GM21381 (cell line): Measurements from ENCODE around the gene TRIM28.

Source experiments
- ATAC-seq: cut with Tn5 transposase; IDR thresholded peaks from one replicate; pipeline ENCODE4 v1.9.1; 2021; ENCODE audit warnings: mild to moderate bottlenecking, moderate library complexity; ENCODE audit not compliant: unreplicated experiment

Gene TRIM28

DNA sequence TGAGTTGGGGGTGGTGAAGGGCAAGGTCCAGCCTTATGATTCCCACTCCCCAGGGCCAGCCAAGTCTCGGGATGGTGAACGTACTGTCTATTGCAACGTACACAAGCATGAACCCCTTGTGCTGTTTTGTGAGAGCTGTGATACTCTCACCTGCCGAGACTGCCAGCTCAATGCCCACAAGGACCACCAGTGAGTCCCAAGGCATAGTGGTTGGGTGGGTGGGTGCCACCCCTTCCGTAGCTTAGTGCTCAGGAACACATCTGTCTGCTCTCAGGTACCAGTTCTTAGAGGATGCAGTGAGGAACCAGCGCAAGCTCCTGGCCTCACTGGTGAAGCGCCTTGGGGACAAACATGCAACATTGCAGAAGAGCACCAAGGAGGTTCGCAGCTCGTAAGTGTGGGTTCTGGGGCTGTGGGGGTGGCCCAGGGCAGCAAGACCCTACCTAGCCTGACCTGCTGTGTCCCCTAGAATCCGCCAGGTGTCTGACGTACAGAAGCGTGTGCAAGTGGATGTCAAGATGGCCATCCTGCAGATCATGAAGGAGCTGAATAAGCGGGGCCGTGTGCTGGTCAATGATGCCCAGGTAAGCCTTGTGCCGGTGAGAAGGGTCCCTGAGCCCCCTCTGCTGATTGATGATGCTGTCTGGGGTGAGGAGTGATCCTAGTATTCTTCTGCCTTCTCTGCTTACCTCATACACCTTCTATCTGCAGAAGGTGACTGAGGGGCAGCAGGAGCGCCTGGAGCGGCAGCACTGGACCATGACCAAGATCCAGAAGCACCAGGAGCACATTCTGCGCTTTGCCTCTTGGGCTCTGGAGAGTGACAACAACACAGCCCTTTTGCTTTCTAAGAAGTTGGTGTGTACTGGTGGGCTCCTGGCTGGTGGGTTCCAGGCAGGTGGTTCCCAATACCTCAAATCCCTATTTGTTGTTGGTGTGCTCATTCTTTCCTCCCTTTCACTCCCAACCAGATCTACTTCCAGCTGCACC is 3.8 kb downstream of the TRIM28 start:
- ATAC-seq, result no peak

DNA sequence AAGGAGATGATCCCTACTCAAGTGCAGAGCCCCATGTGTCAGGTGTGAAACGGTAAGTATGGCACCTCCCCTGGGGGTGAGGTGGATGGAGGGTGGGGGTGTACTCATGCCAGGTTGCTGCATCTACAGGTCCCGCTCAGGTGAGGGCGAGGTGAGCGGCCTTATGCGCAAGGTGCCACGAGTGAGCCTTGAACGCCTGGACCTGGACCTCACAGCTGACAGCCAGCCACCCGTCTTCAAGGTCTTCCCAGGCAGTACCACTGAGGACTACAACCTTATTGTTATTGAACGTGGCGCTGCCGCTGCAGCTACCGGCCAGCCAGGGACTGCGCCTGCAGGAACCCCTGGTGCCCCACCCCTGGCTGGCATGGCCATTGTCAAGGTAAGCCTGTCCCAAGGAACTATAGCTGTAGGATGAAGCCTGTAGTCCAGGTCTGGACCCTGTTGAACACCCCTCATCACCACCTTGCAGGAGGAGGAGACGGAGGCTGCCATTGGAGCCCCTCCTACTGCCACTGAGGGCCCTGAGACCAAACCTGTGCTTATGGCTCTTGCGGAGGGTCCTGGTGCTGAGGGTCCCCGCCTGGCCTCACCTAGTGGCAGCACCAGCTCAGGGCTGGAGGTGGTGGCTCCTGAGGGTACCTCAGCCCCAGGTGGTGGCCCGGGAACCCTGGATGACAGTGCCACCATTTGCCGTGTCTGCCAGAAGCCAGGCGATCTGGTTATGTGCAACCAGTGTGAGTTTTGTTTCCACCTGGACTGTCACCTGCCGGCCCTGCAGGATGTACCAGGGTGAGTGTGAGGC is 5.2 kb downstream of the TRIM28 start:
- no peak for ATAC-seq

DNA sequence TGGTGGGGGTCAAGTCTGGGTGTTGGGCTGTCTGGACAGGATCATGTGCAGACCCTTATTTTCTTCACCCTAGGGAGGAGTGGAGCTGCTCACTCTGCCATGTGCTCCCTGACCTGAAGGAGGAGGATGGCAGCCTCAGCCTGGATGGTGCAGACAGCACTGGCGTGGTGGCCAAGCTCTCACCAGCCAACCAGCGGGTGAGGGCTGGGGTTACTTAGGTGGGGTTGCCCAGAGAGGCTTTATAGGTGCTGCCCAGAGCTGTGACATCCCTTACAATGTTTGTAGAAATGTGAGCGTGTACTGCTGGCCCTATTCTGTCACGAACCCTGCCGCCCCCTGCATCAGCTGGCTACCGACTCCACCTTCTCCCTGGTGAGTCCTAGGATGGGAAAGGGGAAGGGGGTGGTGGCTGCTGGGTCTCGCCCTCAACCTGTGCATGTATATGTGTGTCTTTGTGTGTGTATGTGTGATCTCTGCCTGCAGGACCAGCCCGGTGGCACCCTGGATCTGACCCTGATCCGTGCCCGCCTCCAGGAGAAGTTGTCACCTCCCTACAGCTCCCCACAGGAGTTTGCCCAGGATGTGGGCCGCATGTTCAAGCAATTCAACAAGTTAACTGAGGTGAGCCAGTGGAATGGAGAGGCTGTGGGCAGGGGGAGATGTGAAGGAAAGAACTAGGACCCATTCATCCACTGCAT is 5.9 kb downstream of the TRIM28 start:
- no peak for ATAC-seq

DNA sequence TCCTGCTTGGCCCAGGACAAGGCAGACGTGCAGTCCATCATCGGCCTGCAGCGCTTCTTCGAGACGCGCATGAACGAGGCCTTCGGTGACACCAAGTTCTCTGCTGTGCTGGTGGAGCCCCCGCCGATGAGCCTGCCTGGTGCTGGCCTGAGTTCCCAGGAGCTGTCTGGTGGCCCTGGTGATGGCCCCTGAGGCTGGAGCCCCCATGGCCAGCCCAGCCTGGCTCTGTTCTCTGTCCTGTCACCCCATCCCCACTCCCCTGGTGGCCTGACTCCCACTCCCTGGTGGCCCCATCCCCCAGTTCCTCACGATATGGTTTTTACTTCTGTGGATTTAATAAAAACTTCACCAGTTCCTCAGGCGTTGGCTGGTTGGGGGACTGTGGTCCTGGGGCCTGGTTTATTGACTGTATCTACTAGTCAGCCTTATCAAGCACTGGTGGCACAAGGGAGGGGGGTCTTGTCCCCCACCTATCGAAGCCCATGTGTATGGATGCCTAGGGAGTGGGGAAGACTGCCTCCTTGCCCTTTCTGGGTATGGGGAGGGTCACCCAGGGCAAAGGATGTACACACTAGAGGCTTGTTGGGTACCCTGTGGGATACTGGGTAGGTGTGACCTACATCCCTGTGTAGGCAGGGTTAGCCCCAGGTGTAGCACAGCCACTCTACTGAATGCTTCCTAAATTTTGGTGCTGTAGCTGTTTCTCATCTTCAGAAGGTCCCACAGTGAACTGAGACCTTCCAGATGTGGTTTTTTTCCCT is 6.7 kb downstream of the TRIM28 start:
- ATAC-seq, result no peak

DNA sequence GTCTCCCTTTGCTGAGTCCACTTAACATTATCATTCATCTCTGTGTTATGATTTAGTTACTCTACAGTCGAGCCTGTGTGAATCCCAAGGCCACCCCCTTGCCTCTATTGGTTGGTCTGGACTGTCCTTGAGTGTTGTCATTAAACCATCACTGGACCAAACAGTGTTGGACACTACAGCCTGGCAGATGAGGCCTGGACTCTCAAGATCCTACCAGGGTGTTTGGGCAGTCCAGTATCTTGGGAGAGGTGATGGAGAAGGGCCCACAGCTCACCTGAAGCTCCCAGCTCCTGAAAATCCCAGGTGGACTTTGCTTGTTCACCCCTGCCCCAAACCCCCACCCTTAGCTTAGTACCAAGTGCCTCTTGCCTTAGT is 7.2 kb downstream of the TRIM28 start:
- no peak for ATAC-seq

DNA sequence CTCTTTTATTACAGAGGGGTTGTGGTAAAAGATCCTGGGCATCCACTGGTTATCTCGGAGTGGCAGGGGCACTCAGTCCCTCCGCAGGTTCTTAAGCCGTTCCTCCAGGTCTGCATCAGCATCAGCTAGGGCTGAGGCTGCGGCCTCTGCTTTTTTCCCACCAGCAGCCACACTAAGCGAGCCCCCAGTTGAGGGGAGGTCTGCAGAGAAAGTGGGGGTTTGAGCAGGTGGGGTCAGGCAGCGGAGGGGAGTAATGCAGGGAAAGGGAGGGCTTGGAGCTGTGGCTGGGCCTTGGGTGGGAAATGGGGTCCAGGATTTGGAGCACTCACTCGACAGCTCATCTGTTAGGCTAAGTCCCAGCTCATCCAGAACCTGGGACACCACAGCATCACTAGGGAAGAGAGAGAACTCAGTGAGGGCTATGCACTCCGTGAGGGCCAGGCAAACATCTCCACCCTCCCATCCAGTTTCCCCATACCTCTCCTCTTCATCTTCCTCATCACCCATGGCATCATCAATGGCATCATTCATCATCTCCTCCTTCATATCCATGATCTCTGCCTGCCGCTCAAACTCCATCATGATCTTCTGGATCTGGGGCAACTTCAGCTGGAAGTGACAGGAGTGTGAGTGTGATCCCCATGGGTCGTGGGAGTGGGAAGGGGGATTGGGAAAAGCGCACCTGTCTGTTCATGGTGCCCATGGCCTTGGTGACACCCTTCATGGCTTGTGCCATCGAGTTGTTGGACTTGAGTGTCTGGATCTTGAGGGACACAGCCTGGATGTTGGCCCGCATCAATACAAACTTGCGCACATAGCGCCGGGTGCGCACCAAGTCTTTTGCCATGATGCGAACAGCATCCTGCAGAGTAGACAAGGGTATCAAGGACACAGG is 8.0 kb downstream of the TRIM28 start:
- no peak for ATAC-seq

DNA sequence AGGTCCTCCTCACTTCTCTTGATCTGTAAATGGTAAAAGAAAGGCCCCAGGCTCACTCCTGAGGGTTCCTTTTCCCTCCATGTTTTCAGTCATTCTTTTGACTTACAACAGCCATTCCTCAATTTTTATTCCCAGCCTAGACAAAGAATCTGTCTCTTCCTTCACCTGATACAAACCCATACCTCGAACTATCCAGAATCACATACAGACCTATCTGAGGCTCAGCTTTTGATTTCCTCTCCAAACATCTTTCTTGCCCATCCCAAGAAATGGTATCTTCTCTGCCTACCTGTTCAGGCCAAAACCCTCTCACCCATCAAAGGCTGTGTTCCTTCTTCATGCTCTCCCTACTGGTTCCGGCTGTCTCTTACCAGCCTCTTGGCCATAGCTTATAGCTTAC is 8.8 kb downstream of the TRIM28 start:
- ATAC-seq, result no peak

DNA sequence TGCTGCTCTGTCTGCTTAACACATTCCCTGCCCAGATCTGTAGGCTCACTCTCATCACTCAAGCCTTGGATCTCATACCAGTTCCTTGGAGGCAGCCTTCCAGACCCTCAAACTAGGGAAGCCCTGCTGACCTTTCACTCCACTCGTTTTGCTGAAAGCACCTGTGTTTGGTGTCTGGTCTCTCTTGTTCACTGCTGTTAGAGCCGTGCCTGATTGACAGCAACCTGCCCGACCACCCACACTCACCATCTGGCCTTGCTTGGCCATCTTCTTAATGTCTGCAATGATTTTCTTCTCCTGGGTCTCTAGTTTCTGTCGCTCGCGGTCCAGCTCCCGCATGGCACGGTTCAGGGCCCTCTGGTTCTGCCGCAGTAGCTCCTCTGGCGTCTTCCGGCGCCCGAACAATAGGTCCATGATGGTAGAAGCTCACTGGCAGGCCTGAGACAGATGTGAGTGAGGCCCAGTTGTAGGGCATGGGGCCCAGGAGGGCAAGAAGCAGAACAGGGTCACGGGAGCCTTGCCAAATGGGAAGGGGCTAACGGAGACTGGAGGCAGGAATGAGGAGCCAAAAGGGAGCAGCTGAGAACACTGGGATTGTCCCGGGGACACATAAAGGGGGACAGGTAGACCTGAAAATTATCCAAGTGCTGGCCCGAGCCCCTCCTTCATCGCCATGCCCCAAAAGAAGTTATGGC is 10.1 kb downstream of the TRIM28 start:
- ATAC-seq, result no peak

DNA sequence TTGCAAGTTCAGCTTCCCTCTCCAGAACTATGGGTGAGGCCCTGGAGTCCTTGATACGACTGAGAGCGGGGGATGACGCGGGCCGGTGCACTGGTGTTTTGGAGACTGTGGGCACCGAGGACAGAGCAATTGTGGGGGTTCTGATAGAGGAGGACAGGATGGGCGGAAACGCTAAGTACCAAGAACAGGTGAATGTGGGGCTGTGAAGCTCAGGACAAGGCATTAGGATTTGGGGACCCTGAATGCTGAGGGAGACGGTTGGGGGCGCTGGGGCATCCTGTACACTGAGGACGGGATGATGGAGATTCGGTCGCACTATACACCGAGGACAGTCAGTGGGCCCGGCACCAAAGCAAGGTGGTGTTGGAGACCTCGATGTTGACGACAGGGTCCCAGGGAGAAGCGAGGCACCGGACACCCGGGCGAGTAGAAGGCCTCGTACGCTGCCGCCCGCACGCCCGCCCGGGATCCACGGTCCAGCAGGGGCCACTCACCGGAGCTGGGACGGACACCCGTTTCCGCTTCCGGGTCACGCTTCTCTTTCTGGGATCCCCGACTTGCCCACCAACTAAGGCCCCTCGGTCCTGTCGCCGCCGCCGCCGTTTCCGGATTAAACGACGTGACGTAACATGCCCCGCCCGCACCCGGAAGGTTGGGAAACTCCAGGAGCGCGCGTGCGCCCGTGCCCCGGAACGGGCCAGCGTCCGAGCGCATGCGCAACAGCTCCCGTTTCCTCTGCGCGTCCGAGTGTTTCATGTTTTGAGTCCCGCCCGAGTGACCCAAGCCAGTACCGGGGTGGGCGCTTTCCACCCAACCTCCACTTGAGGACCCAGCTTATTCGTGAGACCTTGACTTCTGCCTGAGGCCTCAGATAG is 10.9 kb downstream of the TRIM28 start, which contains the start of gene CHMP2A:
CHMP2A (minus strand) TSS at position 612 of the 875 bp plus-strand sequence. CDS start 893 bp downstream, outside the sequence.
- peak; percentile 38 for ATAC-seq

DNA sequence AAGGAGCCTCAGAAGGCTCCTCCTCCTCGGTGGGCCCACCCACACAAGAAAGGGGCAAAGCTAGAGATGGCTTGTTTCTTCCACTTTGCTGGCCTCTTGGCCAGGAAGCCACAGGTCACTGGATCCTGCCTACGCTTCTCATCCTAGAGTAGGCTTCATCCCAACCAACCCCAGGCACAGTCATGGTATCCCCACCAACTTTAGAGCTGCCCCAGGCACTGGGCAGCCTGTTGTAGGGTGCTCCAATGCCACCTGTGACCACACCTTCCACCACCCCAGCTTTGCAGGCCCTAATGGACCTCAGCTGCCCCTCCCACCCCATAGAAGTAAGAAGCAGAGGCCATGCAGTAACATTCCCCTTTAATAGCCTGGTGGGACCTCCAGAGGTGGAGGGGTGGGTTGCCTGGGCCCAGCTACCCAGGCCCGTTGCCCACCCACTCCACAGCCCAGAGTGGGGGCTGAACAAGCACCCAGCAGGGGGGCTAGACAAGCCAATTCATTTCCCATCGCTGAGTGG is 11.6 kb downstream of the TRIM28 start:
- no peak for ATAC-seq

DNA sequence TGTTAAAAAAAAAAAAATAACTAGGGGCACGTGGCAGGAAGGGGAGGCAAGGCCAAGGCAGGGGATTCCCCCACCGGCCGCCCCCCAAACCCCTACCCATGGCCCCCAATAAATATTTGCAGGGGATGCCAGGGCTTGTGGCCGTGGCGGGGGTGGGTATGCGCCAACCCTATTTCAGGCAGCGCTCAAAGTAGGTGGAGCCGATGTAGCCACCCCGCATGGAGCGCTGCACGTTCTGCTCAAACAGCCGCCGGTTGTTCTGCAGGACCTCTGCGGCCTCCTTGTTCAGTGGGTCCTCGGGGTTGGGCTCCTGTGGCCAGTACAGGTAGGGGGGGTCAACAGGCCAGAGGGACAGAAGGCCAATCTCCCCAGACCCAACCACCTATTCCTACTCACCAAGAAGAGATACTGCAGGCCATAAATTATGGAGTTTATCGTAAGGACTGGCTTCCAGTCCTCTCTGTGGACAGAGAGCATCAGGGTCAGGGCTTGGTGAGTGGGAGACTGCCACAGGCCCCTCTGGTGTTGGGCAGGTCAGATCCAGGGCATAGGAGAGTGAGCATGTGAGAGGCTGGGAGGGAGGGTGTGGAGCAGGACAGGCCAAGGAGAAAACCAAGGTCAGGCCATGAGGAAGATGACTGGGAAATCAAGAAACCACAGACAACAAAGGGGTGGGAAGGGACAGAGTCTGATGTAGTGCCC is 12.2 kb downstream of the TRIM28 start:
- no peak for ATAC-seq

DNA sequence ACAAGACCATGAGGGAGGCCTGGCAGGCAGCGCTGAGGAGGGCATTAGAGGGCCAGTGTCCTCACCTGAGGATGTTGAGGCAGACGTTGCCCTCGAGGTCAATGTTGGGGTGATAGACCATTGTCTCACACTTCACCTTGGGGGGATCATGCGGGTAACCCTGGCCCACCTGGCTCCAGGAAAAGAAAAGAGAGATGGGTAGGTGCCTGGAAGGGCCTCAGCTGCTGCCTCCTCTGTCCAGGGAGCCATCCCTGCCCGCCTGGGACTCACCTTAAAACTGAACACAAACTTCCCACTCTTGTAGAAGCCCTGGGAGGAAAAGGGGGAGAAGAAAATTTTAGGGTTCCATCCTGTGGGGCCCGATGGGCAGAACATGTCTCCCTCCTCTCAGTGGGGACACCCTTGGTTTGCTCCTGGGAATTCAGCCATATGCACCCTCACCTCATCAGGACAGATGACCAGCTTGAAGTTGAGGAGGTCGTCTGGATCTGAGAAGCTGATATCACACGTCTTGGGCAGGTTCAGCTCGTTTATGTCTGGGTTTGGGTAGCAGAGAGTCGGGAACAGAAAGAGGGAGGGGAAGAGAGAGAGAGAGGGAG is 12.9 kb downstream of the TRIM28 start:
- no peak for ATAC-seq

DNA sequence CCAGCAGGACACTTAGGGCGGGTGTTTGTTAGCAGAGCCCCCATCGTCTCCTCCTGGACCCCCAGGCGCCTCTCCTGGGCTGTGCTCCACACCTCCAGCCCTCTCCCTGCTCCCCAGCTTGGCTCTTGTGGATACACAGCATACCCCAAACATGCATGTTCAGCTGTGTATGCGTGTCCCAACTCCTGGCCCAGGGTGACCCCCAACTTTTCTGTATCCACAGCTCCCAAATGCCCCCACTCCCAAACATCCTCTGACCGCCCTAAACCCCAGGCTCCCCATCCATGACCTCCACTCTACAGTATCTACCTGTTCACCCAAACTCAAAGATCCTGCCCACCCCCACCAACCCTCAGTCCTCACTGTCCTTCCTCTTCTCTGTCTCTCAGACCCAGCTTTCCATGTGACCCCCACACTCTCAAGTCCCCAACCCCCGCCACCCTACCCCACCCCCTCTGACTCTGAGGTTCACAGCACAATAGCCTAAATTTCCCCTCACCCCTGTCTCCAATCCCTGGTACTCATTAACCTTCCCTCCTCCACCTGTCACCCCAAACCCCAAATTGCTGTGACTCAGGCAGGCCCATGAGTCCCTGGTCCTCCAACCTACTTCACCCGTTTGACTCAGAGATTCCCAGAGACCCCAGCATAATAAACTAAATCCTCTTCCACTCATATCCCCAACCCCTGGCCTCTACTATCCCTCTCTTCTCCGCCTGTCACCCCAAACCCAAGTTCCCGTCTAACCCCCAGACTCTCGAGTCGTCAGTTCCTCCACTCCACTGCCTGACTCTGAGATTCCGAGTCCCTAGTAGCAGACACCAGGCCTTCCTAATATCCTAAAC is 13.6 kb downstream of the TRIM28 start:
- no peak for ATAC-seq

DNA sequence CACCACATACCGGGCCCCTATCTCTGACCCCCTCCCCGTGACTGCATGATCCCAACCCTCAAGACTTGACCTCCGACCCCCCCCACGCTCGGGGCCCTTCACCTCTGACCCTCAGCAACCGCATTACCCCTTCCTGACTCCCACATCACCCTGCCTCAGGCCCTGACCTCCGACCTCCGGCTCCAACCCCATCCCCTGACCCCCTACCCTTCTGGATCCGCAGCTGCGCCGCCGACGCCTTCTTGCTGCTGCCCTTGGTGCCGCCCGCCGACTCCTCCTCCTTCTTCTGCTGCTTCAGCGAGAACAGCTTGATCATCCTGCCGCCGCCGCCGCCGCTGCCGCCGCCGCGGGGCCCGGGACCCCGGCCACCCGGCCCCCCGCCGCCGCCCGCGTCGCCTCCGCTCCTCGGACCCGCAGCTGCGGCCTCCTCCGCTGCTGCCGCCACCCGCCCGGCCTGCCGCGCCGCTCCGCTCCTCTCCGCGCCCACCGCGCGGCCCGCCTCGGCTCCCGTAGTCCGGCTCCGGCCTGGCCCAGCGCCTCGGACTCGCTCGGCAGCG is 14.3 kb downstream of the TRIM28 start, which contains the start of gene UBE2M:
UBE2M (minus strand) TSS at position 546 of the 557 bp plus-strand sequence; CDS start at position 316, 230 bp downstream.
- no peak for ATAC-seq

DNA sequence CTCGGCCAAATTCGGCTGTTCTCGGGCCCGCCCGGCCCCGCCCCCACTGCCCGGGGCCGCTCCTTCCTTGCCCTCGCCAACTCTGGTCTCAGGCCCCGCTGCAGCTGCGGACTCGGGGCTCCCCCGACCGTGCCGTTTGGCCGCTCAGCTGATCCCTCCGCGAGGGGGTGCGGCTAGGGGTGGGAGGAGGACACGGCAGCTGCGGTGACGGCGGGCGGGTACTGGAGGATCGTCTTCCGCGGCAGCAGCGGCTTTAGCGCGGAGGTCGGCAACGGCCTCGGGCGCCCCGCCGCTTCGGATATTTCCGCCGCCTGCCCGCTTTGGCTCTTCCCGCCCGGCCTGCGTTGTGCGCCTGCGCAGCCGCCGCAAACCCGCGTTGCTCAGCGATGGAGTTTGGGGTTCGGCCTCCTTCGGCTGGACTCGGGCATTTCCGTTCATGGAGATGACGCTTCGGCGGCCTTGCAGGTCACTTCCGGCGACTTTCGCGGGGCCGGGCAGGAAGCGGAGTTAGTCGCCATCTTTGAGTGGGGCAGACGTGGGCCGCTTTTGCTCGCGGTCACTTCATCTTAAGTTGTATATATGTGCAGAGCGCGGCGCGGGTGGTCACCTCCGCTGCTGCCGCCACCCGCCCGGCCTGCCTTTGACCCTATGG is 14.9 kb downstream of the TRIM28 start:
- peak; percentile 55 for ATAC-seq
